Measurements from ENCODE around the gene CNNM2. TPM values are rescaled to one million over a fixed set of nuclear protein-coding genes. Genes with fewer than 3 reads are reported as not detected.

The CNNM2 gene
- total RNA-seq, 1 donor from 2014 or later, result 7.5 TPM

- no peak for DNase-seq (ENCODE audit: low spot score)
- Mint-ChIP-seq H3K4me3 (ENCODE audit: low read depth) (no peak overlapping the region), H3K27me3 (ENCODE audit: low read depth) (no peaks in the 10 kb centered on the region), H3K9me3 (no peaks in the 10 kb centered on the region), H3K36me3 (ENCODE audit: low read depth) (peaks cover 60% of the 10 kb centered on the region), H3K27ac (no peak overlapping the region), H3K4me1 (ENCODE audit: low read depth) (peaks cover 4% of the 10 kb centered on the region)
- intact Hi-C loops (cut with micrococcal nuclease), result no loop called here
Measured at GRCh38 chr10:103098240-103098639, 180.1 kb downstream of the CNNM2 start.

- no peak for DNase-seq (ENCODE audit: low spot score)
- Mint-ChIP-seq H3K4me3 (ENCODE audit: low read depth) (no peak overlapping the region), H3K9me3 (no peaks in the 10 kb centered on the region), H3K27ac (no peak overlapping the region), H3K27me3 (ENCODE audit: low read depth) (no peaks in the 10 kb centered on the region), H3K4me1 (ENCODE audit: low read depth) (peaks cover 4% of the 10 kb centered on the region), H3K36me3 (ENCODE audit: low read depth) (peaks cover 55% of the 10 kb centered on the region)
- intact Hi-C loops (cut with micrococcal nuclease), result loop anchor here (5.0 kb wide), 1 partner anchor 142 kb away; no protein-coding TSS in a partner anchor
Measured at GRCh38 chr10:103100620-103101019, 182.5 kb downstream of the CNNM2 start.

GRCh38 chr10:103102195-103102594 lies 184.1 kb downstream of the CNNM2 start:
- H3K36me3 Mint-ChIP-seq (ENCODE audit: low read depth), result peaks cover 55% of the 10 kb centered on the region

GRCh38 chr10:103103989-103104388 lies 185.9 kb downstream of the CNNM2 start:
- Mint-ChIP-seq H3K27me3 (ENCODE audit: low read depth) (no peaks in the 10 kb centered on the region), H3K27ac (no peak overlapping the region), H3K36me3 (ENCODE audit: low read depth) (peaks cover 44% of the 10 kb centered on the region), H3K9me3 (no peaks in the 10 kb centered on the region), H3K4me1 (ENCODE audit: low read depth) (peaks cover 4% of the 10 kb centered on the region), H3K4me3 (ENCODE audit: low read depth) (no peak overlapping the region)
- DNase-seq (ENCODE audit: low spot score), result no peak
- intact Hi-C loops (cut with micrococcal nuclease), result loop anchor here (5.0 kb wide), 1 partner anchor 138 kb away; no protein-coding TSS in a partner anchor

More at GRCh38 chr10:103102195-103102594, 184.1 kb downstream of the CNNM2 start:
- H3K27ac Mint-ChIP-seq, result no peak overlapping the region
- intact Hi-C loops (cut with micrococcal nuclease), result loop anchor here (5.0 kb wide), 1 partner anchor 140 kb away; no protein-coding TSS in a partner anchor
- peaks cover 4% of the 10 kb centered on the region for H3K4me1 Mint-ChIP-seq (ENCODE audit: low read depth)
- H3K4me3 Mint-ChIP-seq (ENCODE audit: low read depth), result no peak overlapping the region
- no peaks in the 10 kb centered on the region for H3K27me3 Mint-ChIP-seq (ENCODE audit: low read depth)
- no peaks in the 10 kb centered on the region for H3K9me3 Mint-ChIP-seq
- DNase-seq (ENCODE audit: low spot score), result no peak

- H3K27me3 Mint-ChIP-seq (ENCODE audit: low read depth), result no peaks in the 10 kb centered on the region
- no peak overlapping the region for H3K27ac Mint-ChIP-seq
- peaks cover 45% of the 10 kb centered on the region for H3K36me3 Mint-ChIP-seq (ENCODE audit: low read depth)
- H3K9me3 Mint-ChIP-seq, result no peaks in the 10 kb centered on the region
- DNase-seq (ENCODE audit: low spot score), result no peak
- peaks cover 4% of the 10 kb centered on the region for H3K4me1 Mint-ChIP-seq (ENCODE audit: low read depth)
- intact Hi-C loops (cut with micrococcal nuclease), result loop anchor here (5.0 kb wide), 1 partner anchor 138 kb away; no protein-coding TSS in a partner anchor
- no peak overlapping the region for H3K4me3 Mint-ChIP-seq (ENCODE audit: low read depth)
Measured at GRCh38 chr10:103104721-103105120, 186.6 kb downstream of the CNNM2 start.

- no peaks in the 10 kb centered on the region for H3K27me3 Mint-ChIP-seq (ENCODE audit: low read depth)
- H3K4me1 Mint-ChIP-seq (ENCODE audit: low read depth), result peaks cover 4% of the 10 kb centered on the region
- DNase-seq (ENCODE audit: low spot score), result no peak
- no peak overlapping the region for H3K27ac Mint-ChIP-seq
- peaks cover 43% of the 10 kb centered on the region for H3K36me3 Mint-ChIP-seq (ENCODE audit: low read depth)
- no peaks in the 10 kb centered on the region for H3K9me3 Mint-ChIP-seq
- intact Hi-C loops (cut with micrococcal nuclease), result no loop called here
- H3K4me3 Mint-ChIP-seq (ENCODE audit: low read depth), result no peak overlapping the region
Measured at GRCh38 chr10:103105462-103105861, 187.4 kb downstream of the CNNM2 start.

GRCh38 chr10:103106539-103106938 lies 188.4 kb downstream of the CNNM2 start:
- intact Hi-C loops (cut with micrococcal nuclease), result no loop called here
- no peak for DNase-seq (ENCODE audit: low spot score)
- H3K4me1 Mint-ChIP-seq (ENCODE audit: low read depth), result peaks cover 7% of the 10 kb centered on the region
- no peaks in the 10 kb centered on the region for H3K27me3 Mint-ChIP-seq (ENCODE audit: low read depth)
- no peak overlapping the region for H3K4me3 Mint-ChIP-seq (ENCODE audit: low read depth)
- H3K36me3 Mint-ChIP-seq (ENCODE audit: low read depth), result peaks cover 50% of the 10 kb centered on the region
- no peak overlapping the region for H3K27ac Mint-ChIP-seq
- H3K9me3 Mint-ChIP-seq, result no peaks in the 10 kb centered on the region

- H3K4me1 Mint-ChIP-seq (ENCODE audit: low read depth), result peaks cover 14% of the 10 kb centered on the region
- no peak for DNase-seq (ENCODE audit: low spot score)
- H3K27me3 Mint-ChIP-seq (ENCODE audit: low read depth), result no peaks in the 10 kb centered on the region
- no peak overlapping the region for H3K27ac Mint-ChIP-seq
- intact Hi-C loops (cut with micrococcal nuclease), result no loop called here
- H3K36me3 Mint-ChIP-seq (ENCODE audit: low read depth), result peaks cover 40% of the 10 kb centered on the region
- no peak overlapping the region for H3K4me3 Mint-ChIP-seq (ENCODE audit: low read depth)
- H3K9me3 Mint-ChIP-seq, result no peaks in the 10 kb centered on the region
Measured at GRCh38 chr10:103109821-103110220, 191.7 kb downstream of the CNNM2 start.

GRCh38 chr10:103110407-103110806 lies 192.3 kb downstream of the CNNM2 start:
- no peaks in the 10 kb centered on the region for H3K27me3 Mint-ChIP-seq (ENCODE audit: low read depth)
- no peak for DNase-seq (ENCODE audit: low spot score)
- H3K4me1 Mint-ChIP-seq (ENCODE audit: low read depth), result peaks cover 14% of the 10 kb centered on the region
- intact Hi-C loops (cut with micrococcal nuclease), result no loop called here
- H3K4me3 Mint-ChIP-seq (ENCODE audit: low read depth), result no peak overlapping the region
- H3K36me3 Mint-ChIP-seq (ENCODE audit: low read depth), result peaks cover 40% of the 10 kb centered on the region
- no peak overlapping the region for H3K27ac Mint-ChIP-seq
- H3K9me3 Mint-ChIP-seq, result no peaks in the 10 kb centered on the region

GRCh38 chr10:103111031-103111917 lies 193.2 kb downstream of the CNNM2 start:
- Mint-ChIP-seq H3K4me3 (ENCODE audit: low read depth) (no peak overlapping the region), H3K36me3 (ENCODE audit: low read depth) (peaks cover 34% of the 10 kb centered on the region), H3K9me3 (no peaks in the 10 kb centered on the region), H3K4me1 (ENCODE audit: low read depth) (peaks cover 14% of the 10 kb centered on the region), H3K27me3 (ENCODE audit: low read depth) (no peaks in the 10 kb centered on the region), H3K27ac (no peak overlapping the region)
- intact Hi-C loops (cut with micrococcal nuclease), result no loop called here
- DNase-seq (ENCODE audit: low spot score), result no peak

- intact Hi-C loops (cut with micrococcal nuclease), result no loop called here
- no peaks in the 10 kb centered on the region for H3K27me3 Mint-ChIP-seq (ENCODE audit: low read depth)
- no peaks in the 10 kb centered on the region for H3K9me3 Mint-ChIP-seq
- peak overlapping the region; percentile 52 for H3K27ac Mint-ChIP-seq
- no peak overlapping the region for H3K4me3 Mint-ChIP-seq (ENCODE audit: low read depth)
- H3K36me3 Mint-ChIP-seq (ENCODE audit: low read depth), result peaks cover 28% of the 10 kb centered on the region
- DNase-seq (ENCODE audit: low spot score), result no peak
- H3K4me1 Mint-ChIP-seq (ENCODE audit: low read depth), result peaks cover 14% of the 10 kb centered on the region
Measured at GRCh38 chr10:103111918-103112877, 194.1 kb downstream of the CNNM2 start.

- H3K4me3 Mint-ChIP-seq (ENCODE audit: low read depth), result no peak overlapping the region
- no peaks in the 10 kb centered on the region for H3K9me3 Mint-ChIP-seq
- intact Hi-C loops (cut with micrococcal nuclease), result no loop called here
- H3K27me3 Mint-ChIP-seq (ENCODE audit: low read depth), result no peaks in the 10 kb centered on the region
- peaks cover 15% of the 10 kb centered on the region for H3K4me1 Mint-ChIP-seq (ENCODE audit: low read depth)
- H3K36me3 Mint-ChIP-seq (ENCODE audit: low read depth), result peaks cover 21% of the 10 kb centered on the region
- DNase-seq (ENCODE audit: low spot score), result no peak
- H3K27ac Mint-ChIP-seq, result no peak overlapping the region
Measured at GRCh38 chr10:103114876-103115275, 196.8 kb downstream of the CNNM2 start.
